Measurements from ENCODE around the gene CLEC4C. TPM values are rescaled to one million over a fixed set of nuclear protein-coding genes. Genes with fewer than 3 reads are reported as not detected.
A peak's percentile ranks its signal among the peaks of the same experiment; 100 is the strongest.
"Not testable (repeated sequence)": the region's sequence is repeated elsewhere in the genome, so short reads cannot be mapped to it uniquely, and the experiment has no call there.

CLEC4C gene, protein sequence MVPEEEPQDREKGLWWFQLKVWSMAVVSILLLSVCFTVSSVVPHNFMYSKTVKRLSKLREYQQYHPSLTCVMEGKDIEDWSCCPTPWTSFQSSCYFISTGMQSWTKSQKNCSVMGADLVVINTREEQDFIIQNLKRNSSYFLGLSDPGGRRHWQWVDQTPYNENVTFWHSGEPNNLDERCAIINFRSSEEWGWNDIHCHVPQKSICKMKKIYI
- total RNA-seq: not detected

DNA sequence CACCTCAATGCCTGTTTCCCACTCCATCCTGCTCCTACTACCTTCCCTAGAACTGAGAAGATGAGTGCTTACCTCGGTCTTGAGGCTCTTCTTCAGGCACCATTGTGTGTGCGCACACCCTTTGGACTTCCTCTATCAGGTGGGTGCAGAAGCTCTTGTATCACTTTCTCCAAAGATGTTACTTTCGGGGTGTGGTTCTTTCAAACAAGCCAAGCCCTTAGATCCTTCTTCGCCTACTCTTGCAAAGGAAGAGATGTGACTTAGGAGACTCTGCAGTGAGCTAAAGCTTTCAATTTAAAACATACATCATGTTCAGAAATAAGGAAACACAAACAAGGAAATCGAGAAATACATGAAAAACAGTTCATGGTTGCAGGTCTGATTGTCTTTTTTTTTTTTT lies at the start of gene CLEC4C:
CLEC4C (minus strand) TSS at position 130 of the 400 bp plus-strand sequence; CDS start at position 103, 27 bp downstream.
- H3K4me3 ChIP-seq (ENCODE audit: low read depth, poor library complexity, severe bottlenecking): no peak within 1 kb of the TSS
- intact Hi-C loops (cut with DNase I; ENCODE audit: low total_unique reads): no loop called here
- TF ChIP-seq, protein P1, sequence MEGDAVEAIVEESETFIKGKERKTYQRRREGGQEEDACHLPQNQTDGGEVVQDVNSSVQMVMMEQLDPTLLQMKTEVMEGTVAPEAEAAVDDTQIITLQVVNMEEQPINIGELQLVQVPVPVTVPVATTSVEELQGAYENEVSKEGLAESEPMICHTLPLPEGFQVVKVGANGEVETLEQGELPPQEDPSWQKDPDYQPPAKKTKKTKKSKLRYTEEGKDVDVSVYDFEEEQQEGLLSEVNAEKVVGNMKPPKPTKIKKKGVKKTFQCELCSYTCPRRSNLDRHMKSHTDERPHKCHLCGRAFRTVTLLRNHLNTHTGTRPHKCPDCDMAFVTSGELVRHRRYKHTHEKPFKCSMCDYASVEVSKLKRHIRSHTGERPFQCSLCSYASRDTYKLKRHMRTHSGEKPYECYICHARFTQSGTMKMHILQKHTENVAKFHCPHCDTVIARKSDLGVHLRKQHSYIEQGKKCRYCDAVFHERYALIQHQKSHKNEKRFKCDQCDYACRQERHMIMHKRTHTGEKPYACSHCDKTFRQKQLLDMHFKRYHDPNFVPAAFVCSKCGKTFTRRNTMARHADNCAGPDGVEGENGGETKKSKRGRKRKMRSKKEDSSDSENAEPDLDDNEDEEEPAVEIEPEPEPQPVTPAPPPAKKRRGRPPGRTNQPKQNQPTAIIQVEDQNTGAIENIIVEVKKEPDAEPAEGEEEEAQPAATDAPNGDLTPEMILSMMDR (IDR thresholded peaks at IDR 0.05): no peak
- no peak for TF ChIP-seq POLR2A (IDR thresholded peaks at IDR 0.05)
- 66 to 82% methylated on average over 5 of the region's 5 CpGs for WGBS, 2 donors
- no peak for DNase-seq (ENCODE audit: low spot score in 2 of 2)

DNA sequence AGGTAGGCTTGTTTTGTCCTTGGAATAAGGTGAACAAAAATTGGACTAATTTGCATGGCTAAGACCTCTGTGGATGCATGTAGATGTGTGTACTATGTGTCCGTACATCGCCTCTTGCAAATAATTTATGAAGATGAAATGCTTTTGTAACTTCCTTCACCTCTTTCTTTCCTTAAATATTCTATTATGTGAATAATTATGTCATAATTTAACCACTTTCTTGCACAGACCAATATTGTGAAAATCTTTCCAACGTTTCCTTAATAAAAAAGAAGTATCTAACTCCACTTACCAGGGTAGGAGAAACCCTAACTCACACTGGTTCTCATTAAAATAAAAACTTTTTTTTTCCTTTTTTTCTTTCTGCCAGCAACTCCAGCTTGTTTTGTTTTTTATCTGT lies 46.0 kb upstream of the CLEC4C start:
- no peak for DNase-seq (ENCODE audit: low spot score in 2 of 2)
- TF ChIP-seq, protein P1 (IDR thresholded peaks at IDR 0.05): no peak
- TF ChIP-seq POLR2A (IDR thresholded peaks at IDR 0.05): no peak
- 58 to 68% methylated on average over 3 of the region's 3 CpGs for WGBS, 2 donors
- intact Hi-C loops (cut with DNase I; ENCODE audit: low total_unique reads): no loop called here
- no peak overlapping the region for H3K4me3 ChIP-seq (ENCODE audit: low read depth, poor library complexity, severe bottlenecking)

DNA sequence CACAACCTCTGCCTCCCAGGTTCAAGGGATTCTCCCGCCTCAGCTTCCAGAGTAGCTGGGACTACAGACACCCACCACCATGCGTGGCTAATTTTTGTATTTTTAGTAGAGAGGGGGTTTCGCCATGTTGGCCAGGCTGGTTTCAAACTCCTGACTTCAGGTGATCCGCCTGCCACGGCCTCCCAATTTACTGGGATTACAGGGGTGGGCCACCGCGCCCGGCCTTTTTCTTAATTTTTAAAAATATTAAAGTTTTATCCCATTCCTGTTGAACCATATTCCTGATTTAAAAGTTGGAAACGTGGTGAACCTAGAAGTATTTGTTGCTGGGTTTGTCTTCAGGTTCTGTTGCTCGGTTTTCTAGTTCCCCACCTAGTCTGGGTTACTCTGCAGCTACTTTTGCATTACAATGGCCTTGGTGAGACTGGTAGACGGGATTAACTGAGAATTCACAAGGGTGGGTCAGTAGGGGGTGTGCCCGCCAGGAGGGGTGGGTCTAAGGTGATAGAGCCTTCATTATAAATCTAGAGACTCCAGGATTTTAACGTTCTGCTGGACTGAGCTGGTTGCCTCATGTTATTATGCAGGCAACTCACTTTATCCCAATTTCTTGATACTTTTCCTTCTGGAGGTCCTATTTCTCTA lies 41.8 kb upstream of the CLEC4C start, which contains the start of gene NANOG:
NANOG (plus strand) TSS at position 519 of the 645 bp plus-strand sequence. CDS start 213 bp downstream, outside the sequence.
- H3K4me3 ChIP-seq (ENCODE audit: low read depth, poor library complexity, severe bottlenecking); intact Hi-C loops (cut with DNase I; ENCODE audit: low total_unique reads): not testable (repeated sequence)
- 64 to 66% methylated on average over 13 of the region's 13 CpGs for WGBS, 2 donors
- DNase-seq (ENCODE audit: low spot score in 2 of 2): peak in 1 of 2 donors; percentile 72

DNA sequence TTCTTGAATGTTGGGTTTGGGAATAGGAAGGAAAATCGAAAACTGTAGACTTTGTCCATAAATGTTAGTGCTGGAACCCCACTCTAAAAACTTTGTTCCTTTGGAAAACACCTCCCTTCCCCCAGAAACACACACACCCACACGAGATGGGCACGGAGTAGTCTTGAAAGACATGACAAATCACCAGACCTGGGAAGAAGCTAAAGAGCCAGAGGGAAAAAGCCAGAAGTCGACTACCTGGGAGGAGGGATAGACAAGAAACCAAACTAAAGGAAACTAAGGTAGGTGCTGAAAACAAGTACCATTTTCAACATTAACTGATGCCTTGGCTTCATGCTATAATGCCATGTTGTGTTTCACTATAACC lies 41.1 kb upstream of the CLEC4C start:
- peak in 1 of 2 donors; percentile 3 for DNase-seq (ENCODE audit: low spot score in 2 of 2)
- WGBS, 2 donors: 10 to 17% methylated on average over 4 of the region's 4 CpGs
- no peak overlapping the region for H3K4me3 ChIP-seq (ENCODE audit: low read depth, poor library complexity, severe bottlenecking)
- intact Hi-C loops (cut with DNase I; ENCODE audit: low total_unique reads): no loop called here
- no peak for TF ChIP-seq POLR2A (IDR thresholded peaks at IDR 0.05)
- TF ChIP-seq, protein P1 (IDR thresholded peaks at IDR 0.05): no peak

DNA sequence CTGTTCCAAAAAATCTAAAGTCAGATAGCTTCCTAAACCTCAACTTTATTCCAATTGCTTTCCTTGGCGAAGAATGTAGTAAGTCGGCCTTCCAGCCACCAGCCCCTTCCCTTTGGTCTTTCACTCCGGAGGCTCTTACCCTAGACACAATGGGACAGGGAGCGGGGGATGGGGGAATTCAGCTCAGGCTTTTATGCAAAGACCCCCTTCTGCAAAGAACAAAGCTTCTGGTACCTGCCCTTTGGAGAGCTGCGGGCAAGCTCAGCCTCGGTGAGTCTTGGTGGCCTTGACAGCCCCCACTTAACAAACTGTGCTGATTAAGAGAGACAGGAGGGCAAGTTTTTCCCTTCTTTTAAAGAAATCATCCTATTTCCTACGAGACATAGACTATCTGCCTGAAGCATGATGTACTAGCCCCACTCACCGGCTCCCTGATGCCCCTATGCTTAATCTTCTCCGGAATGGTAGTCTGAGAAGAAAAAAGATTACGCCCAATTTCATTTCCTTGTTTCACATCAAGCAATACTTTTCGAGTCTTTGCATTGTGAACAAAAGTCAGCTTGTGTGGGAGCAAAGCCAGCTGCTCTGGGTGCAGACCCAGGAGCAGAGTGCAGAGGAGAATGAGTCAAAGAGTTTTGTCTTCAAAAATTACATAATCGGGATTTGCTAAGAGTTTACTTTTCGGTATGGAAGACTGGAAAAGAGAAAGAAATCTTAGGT lies 40.6 kb upstream of the CLEC4C start:
- TF ChIP-seq, protein P1 (IDR thresholded peaks at IDR 0.05): no peak
- TF ChIP-seq POLR2A (IDR thresholded peaks at IDR 0.05): no peak
- H3K4me3 ChIP-seq (ENCODE audit: low read depth, poor library complexity, severe bottlenecking): no peak overlapping the region
- 38 to 39% methylated on average over 13 of the region's 13 CpGs for WGBS, 2 donors
- no peak for DNase-seq (ENCODE audit: low spot score in 2 of 2)
- intact Hi-C loops (cut with DNase I; ENCODE audit: low total_unique reads): no loop called here

DNA sequence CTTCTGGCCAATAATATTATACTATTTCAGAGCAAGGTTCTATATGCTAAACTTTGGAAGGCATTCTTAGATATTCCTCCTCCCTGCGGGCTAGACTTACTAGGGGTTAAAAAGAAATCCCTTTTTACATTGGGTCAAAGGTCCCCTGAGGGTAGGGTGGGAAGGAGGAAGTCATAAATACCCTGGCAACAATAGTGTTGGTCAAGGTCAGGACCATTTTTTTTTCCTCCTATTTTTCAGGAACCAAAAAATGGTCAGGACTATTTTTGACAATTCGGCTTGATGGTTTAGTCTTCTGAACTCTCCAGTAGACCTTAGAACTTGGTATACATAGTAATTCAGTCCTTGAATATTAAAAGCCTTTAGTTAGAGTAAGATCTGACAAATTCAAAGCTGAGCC lies 37.5 kb upstream of the CLEC4C start:
- DNase-seq (ENCODE audit: low spot score in 2 of 2): no peak
- WGBS, 2 donors: 42 to 52% methylated on average over 2 of the region's 2 CpGs
- TF ChIP-seq, protein P1 (IDR thresholded peaks at IDR 0.05): no peak
- TF ChIP-seq POLR2A (IDR thresholded peaks at IDR 0.05): no peak
- intact Hi-C loops (cut with DNase I; ENCODE audit: low total_unique reads): no loop called here
- H3K4me3 ChIP-seq (ENCODE audit: low read depth, poor library complexity, severe bottlenecking): no peak overlapping the region

DNA sequence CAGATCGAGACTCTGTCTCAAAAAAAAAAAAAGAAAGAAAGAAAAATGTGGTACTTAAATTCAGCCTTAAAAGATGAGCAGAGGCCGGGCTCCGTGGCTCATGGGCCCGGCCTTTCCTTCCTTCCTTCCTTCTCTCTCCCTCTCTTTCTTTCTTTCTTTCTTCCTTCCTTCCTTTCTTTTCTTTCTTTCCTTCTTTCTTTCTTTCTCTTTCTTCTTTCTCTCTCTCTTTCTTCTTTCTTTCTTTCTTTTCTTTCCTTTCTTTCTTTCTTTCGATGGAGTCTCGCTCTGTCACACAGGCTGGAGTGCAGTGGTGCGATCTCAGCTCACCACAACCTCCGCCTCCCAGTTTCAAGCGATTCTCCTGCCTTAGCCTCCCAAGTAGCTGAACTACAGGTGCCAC lies 36.3 kb upstream of the CLEC4C start:
- WGBS, 2 donors: 93 to 95% methylated on average over 9 of the region's 9 CpGs
- intact Hi-C loops (cut with DNase I; ENCODE audit: low total_unique reads); H3K4me3 ChIP-seq (ENCODE audit: low read depth, poor library complexity, severe bottlenecking); DNase-seq (ENCODE audit: low spot score in 2 of 2): not testable (repeated sequence)
